HG02973 (cell line): ENCODE results near the gene TMEM38A.

Experiments used
- ATAC-seq: cut with Tn5 transposase; IDR thresholded peaks from one replicate; pipeline ENCODE4 v1.9.1; 2021; ENCODE audit warnings: moderate library complexity; ENCODE audit not compliant: unreplicated experiment

The TMEM38A gene

GRCh38 chr19:16660763-16661479 is at the start of gene TMEM38A:
TSS of gene TMEM38A (plus strand) at chr19:16661139. CDS start at chr19:16661218, 79 bp downstream.
- ATAC-seq = no peak

GRCh38 chr19:16612636-16613035 is 48.3 kb upstream of the TMEM38A start:
- no peak for ATAC-seq

DNA sequence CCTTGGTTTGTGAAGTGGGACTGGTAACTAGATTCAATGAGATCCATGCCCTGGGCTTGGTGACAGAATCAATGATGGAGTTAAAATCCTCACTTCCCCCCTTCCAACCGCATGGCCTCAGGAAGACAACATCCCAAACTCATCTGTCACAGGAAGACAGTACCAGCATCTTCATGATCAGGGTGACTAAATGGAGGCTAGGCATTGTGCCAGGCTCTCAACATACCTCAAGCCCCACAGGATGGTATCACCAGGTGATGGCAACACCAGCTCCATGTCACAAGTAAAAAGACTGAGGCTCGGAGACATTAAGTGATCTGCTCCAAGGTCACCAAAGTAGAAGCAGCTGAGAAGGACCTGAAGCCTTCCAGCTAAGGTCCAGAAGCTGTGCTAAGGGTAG is 47.1 kb upstream of the TMEM38A start:
- no peak for ATAC-seq

GRCh38 chr19:16614941-16615340 is 46.0 kb upstream of the TMEM38A start:
- no peak for ATAC-seq

- ATAC-seq = no peak
Measured at GRCh38 chr19:16615808-16616207, 45.1 kb upstream of the TMEM38A start.

- ATAC-seq = no peak
Measured at GRCh38 chr19:16618248-16618647, 42.7 kb upstream of the TMEM38A start.

DNA sequence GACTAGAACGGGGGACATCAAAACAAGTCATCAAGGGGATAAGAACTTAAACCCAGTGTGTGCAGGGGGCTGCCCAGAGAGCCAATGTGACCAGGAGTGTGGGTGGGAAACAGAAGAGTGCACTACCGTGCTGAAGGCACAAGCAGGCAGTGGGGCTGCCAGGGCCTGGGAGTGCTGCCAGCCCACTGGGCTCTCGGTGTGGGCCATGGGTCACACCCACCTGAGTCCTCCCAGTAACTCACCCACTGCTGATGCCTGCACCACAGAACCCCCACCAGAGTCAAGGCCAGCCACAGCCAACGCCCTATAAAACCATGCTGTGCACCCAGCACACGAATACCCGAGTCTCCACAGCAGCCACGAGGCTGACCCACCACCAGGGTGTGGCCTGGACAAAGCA is 41.5 kb upstream of the TMEM38A start:
- no peak for ATAC-seq

DNA sequence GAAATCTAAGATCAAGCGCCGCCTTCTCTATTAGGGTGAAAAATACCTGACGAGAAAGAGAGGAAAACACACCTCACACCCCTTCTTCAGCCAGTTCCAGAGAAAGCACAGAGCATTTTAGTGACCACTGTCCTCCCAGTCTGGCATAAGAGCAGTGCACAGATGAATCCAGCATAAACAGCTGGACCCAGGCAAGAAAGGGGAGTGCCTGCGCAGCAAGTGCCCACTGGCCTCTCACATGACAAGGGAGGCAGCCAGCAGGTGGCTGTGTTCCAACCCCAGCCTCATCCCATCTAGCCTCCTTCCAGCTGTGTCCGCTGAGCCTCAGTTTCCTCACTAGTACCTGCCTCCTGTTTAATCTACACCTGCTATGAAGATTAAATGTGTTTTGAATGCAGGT is 40.9 kb upstream of the TMEM38A start:
- ATAC-seq = no peak

DNA sequence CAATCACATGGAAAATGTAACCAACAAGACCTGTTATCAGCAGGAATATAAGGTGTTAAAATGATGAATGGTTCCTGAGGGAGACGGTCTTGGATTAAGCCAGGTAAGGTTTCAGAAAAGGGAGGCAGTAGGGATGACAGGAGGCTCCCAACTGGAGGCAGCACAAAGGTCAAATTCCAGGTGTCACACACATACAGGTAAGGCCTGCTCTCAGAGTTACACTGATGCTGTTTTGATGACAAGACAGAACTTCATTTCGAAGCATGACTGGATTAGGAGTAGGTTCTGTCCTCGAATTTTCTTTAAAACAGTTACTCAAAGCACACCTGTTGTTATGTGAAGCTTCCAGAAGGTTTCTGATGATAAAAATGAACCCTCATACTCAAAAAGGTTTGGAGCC is 40.4 kb upstream of the TMEM38A start:
- ATAC-seq = no peak

GRCh38 chr19:16621165-16621800 is 39.7 kb upstream of the TMEM38A start:
- no peak for ATAC-seq

- no peak for ATAC-seq
Measured at GRCh38 chr19:16623066-16623465, 37.9 kb upstream of the TMEM38A start.

DNA sequence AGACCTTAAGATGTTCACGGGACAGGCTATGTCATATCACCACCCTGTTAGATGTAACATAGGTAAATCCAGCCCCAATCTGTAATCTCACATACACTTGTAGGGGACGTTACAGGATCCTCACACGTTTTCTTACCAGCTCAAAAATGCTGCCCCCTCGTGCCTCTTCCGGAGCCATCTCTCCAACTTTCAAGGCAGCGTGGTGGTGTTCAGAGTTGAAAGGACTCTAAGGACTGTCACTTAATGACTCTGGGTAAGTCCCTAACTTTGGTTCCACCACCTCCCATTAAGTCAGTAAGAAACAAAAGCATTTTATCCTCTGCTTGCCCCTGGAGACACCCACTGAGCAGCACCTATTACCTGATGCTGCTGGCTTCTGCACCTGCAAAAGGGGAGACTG is 37.4 kb upstream of the TMEM38A start:
- ATAC-seq = no peak

- ATAC-seq = no peak
Measured at GRCh38 chr19:16624236-16624635, 36.7 kb upstream of the TMEM38A start.

- no peak for ATAC-seq
Measured at GRCh38 chr19:16625163-16625958, 35.6 kb upstream of the TMEM38A start.

DNA sequence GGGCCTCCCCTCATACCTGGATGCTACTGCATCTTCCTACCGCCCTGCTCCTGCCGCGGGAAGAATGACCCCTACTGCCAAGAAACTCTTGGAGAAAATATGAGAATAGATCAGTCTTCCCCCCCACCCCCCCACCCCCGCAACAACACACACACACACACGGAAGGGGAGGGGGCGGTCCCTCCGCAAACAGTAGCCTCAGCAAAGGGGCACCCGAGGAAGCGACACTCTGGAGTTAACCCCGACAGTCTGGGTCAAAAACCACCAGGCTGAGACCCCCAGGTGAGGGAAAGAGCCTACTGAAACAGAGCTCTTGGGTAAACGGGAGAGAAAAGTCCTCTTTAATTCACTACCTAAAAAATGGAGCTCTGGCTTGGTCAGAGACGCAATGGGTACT is 34.1 kb upstream of the TMEM38A start:
- no peak for ATAC-seq

DNA sequence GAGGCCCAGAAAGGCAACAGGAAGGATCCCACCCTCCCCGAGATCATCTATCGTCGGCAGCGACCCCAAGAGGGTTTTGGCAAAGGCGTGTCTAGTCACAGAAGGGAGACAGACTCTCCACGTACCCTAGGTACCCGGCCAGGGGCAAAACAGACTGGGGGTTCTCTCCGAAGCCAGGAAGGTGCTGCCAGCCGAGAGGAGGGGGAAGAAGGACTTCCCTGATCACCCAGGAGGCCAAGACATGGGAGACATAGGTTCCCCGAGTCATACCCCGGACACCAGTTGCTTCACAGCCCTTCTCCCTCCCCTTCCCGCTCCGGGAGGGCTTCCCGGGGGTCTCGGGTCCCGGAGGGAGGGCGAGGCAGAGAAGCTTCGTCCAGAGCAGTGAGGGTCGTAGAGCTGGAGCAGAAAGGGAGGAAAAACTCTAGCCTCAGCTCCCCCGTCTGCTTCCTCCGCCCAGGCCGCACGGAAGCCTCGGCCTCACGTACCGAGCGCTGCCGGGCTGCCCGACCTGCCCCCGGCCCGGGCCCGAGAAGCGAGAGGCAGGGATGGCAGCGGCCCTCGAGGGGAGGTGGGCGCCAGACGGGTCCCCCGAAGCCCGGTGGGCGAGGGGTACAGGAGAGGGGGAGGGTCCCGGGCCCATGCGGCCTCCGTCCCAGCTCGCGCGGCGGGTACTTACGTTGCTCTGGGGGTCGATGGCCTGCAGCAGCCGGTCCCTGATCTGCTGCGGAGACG is 33.6 kb upstream of the TMEM38A start:
- no peak for ATAC-seq

DNA sequence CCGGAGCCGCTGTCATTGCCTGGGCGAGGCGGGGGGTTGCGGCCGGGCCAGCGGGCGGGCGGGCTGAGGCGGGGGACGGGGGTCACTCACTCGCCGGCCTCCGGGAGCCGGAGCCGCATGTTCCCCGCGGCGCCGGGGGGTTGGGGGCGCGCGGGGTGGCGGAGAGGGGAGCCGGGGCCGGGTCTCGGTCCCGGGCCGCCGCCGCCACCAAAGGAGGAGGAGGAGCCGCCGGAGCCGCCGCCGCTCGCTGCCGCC is 33.1 kb upstream of the TMEM38A start:
- no peak for ATAC-seq

DNA sequence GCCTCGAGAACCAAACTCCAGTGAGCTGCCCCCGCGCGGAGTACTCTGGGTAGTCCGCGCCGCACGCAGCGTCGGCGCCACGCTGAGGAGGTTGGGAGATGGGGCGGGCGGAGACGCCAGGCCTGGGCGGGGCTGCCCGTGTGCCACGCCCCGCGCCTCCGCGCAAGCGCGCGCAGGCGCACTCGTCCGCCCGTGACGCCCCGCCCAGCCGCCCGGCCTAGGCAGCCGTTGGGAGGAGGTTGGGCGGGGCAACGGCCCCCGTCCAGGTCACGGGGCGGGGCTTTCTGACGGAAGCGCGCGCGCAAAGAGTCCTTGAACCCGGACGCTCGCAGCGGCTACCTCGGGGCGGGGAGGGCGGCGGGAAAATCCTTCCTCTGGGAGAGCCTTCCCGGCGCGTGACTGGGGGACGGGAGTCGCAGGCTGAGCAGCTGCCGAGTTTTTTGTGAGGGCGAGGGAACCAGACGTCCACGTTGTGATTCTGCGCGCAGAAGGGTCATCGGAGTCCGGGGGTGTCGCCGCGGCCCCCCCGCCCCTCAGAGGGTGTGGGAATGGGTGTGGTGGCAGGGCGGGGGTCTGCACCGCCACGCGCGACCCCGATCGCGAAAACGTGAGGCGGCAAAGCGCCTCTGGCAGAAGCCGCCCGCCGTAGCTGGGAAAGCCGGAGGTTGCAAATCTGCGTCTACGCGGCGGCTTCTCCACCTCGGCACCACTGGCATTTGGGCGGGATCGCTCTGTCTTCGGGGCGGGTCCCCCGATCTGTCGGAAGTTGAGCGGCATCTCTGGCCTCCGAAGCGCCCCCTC is 32.6 kb upstream of the TMEM38A start, which contains the start of gene MED26:
TSS of gene MED26 (minus strand) at position 22 of the 801 bp plus-strand sequence. CDS start 261 bp downstream, outside the sequence.
- ATAC-seq = peak; percentile 83

DNA sequence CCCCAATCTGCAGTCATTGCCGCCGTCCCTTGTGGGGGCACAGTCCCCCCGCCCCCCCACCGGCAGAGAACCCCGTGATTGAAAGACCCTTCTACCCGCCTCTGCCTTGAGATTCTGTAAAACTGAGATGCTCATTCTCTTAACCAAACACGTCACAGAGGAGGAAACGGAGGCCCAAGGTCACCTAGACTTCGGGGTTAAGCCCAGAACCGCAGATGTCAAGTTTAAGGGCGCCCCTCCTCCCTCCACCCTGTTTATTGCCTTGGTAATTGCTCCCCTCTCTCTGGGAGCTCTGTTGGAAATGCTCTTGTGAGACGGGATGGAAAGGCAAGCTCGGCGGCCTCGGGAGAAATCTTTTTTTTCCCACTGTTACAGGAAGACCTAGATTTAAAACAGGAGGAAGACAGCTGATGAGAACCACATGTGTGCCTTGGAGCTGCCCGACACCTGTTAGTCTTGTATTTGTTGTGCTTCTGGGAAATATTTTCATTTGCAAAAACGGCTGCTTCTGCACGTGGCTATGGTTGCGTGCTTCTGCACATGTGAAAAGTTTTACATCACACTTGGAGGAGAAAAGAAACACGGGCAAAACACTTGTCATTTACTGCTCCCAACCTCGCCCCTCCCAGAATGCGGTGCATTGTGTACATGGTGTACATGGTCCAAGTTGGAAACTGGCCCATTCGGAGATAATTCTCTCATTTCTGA is 31.8 kb upstream of the TMEM38A start:
- peak; percentile 2 for ATAC-seq

DNA sequence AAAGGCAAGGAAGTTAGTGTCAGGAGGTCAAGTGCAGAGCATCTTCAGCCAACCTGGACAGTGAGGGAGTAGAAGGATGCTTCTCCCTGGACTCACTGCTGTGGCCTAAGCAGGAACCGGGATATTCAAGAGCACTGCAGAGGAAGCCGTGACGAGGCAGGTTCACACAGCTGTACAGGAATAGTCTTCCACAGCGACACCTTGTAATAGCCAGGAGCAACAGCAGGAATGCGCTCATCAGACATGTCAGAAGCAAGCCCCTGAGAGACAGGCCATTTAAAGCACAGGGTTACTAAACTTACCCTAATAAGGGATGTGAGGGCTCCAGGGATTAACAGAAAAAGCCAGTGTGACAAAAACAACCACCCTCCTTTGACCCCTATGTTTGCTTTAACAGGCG is 29.5 kb upstream of the TMEM38A start:
- no peak for ATAC-seq
